HepG2 (cell line): ENCODE results near the gene ZNF264. TPM values are rescaled to one million over a fixed set of nuclear protein-coding genes. Genes with fewer than 3 reads are reported as not detected.
A peak's percentile ranks its signal among the peaks of the same experiment; 100 is the strongest.

Experiments
- AGO1 ChIP-seq: fragments of 200-400 bp; formaldehyde crosslinking; IDR thresholded peaks from 2 replicates; pipeline ENCODE4 v1.6.1; 2017; ENCODE audit warnings: mild to moderate bottlenecking, low read depth, low read length, moderate library complexity; ENCODE audit not compliant: poor library complexity, severe bottlenecking
- ATF4 ChIP-seq, 2 experiments: fragments of 450-650 bp in 1 of 2; sonication (generic) in 1 of 2; formaldehyde crosslinking; IDR thresholded peaks; 2 replicates each; pipeline versions ENCODE4 v1.5.0 to v1.8.0; 2020 to 2022; ENCODE audit warnings: mild to moderate bottlenecking in 1 of 2, missing genetic modification reagents in 1 of 2
- CREBL2 ChIP-seq: sonication (generic); formaldehyde crosslinking; IDR thresholded peaks from 2 replicates; pipeline ENCODE4 v1.8.1; 2023; ENCODE audit warnings: missing genetic modification reagents, mild to moderate bottlenecking, borderline replicate concordance
- HES4 ChIP-seq: sonication (generic); formaldehyde crosslinking; IDR thresholded peaks from 2 replicates; pipeline ENCODE4 v1.9.0; 2021; ENCODE audit warnings: mild to moderate bottlenecking, missing genetic modification reagents, borderline replicate concordance
- HIC2 ChIP-seq: sonication (generic); formaldehyde crosslinking; IDR thresholded peaks from 2 replicates; pipeline ENCODE4 v1.9.0; 2022; ENCODE audit warnings: low read depth, missing genetic modification reagents
- HOXA3 ChIP-seq: sonication (generic); formaldehyde crosslinking; IDR thresholded peaks from 2 replicates; pipeline ENCODE4 v1.5.0; 2020; ENCODE audit warnings: missing genetic modification reagents
- KAT8 ChIP-seq: IDR thresholded peaks from 2 replicates; pipeline ENCODE4 v1.6.1; 2016; ENCODE audit warnings: missing genetic modification reagents, missing compliant biosample characterization
- MAFK ChIP-seq, 2 experiments: IDR thresholded peaks in 1 of 2; conservative IDR thresholded peaks in 1 of 2; 2 replicates each; pipeline ENCODE4 v1.6.1; 2011; ENCODE audit warnings: improper control_type of control experiment in 2 of 2, low read length in 2 of 2
- MEIS2 ChIP-seq: sonication (generic); formaldehyde crosslinking; IDR thresholded peaks from 2 replicates; pipeline ENCODE4 v1.9.0; 2021; ENCODE audit warnings: mild to moderate bottlenecking, missing genetic modification reagents
- MTF2 ChIP-seq: sonication (generic); formaldehyde crosslinking; IDR thresholded peaks from 2 replicates; pipeline ENCODE4 v1.5.0; 2020; ENCODE audit warnings: missing genetic modification reagents, borderline replicate concordance
- MXI1 ChIP-seq: IDR thresholded peaks from 3 replicates; pipeline ENCODE4 v1.6.1; 2012; ENCODE audit warnings: low read depth, low read length, inconsistent platforms, borderline replicate concordance
- NFIC ChIP-seq: IDR thresholded peaks from 2 replicates; pipeline ENCODE4 v1.6.1; 2012; ENCODE audit warnings: mild to moderate bottlenecking, low read length, inconsistent platforms
- PPARG ChIP-seq: conservative IDR thresholded peaks from 2 replicates; pipeline ENCODE4 v1.6.1; 2016; ENCODE audit warnings: missing biosample characterization, missing genetic modification reagents
- PRDM15 ChIP-seq: sonication (generic); formaldehyde crosslinking; IDR thresholded peaks from 2 replicates; pipeline ENCODE4 v1.4.0; 2020; ENCODE audit warnings: missing genetic modification reagents
- SNAPC2 ChIP-seq: sonication (generic); formaldehyde crosslinking; IDR thresholded peaks from 2 replicates; pipeline ENCODE4 v1.8.1; 2022; ENCODE audit warnings: mild to moderate bottlenecking, missing genetic modification reagents
- SP2 ChIP-seq: sonication (generic); formaldehyde crosslinking; IDR thresholded peaks from 2 replicates; pipeline ENCODE4 v1.5.1; 2020; ENCODE audit warnings: mild to moderate bottlenecking, missing genetic modification reagents
- TBX2 ChIP-seq: sonication (generic); formaldehyde crosslinking; IDR thresholded peaks from 2 replicates; pipeline ENCODE4 v1.5.0; 2020; ENCODE audit warnings: missing genetic modification reagents, mild to moderate bottlenecking, borderline replicate concordance
- TSC22D2 ChIP-seq: sonication (generic); formaldehyde crosslinking; IDR thresholded peaks from 2 replicates; pipeline ENCODE4 v1.5.1; 2020; ENCODE audit warnings: missing genetic modification reagents, mild to moderate bottlenecking, borderline replicate concordance
- ZBTB8A ChIP-seq: sonication (generic); formaldehyde crosslinking; IDR thresholded peaks from 2 replicates; pipeline ENCODE4 v1.4.0; 2020; ENCODE audit warnings: mild to moderate bottlenecking, low read depth, missing genetic modification reagents, borderline replicate concordance
- ZEB1 ChIP-seq: IDR thresholded peaks from 2 replicates; pipeline ENCODE4 v1.6.1; 2012; ENCODE audit warnings: mild to moderate bottlenecking, low read depth, inconsistent platforms; ENCODE audit not compliant: insufficient replicate concordance
- ZNF710 ChIP-seq: sonication (generic); formaldehyde crosslinking; IDR thresholded peaks from 2 replicates; pipeline ENCODE4 v1.5.0; 2020; ENCODE audit warnings: mild to moderate bottlenecking, missing genetic modification reagents, borderline replicate concordance
- ZZZ3 ChIP-seq: sonication (generic); formaldehyde crosslinking; IDR thresholded peaks from 2 replicates; pipeline ENCODE4 v1.4.0; 2020; ENCODE audit warnings: missing genetic modification reagents, mild to moderate bottlenecking, borderline replicate concordance
- polyA plus RNA-seq, 8 experiments: library from polyadenylated mRNA; depleted of rRNA in 3 of 8; stranded (reverse) in 7 of 8; unstranded in 1 of 8; fragments of >200 nt; fragmentation: Illumina TruSeq in 4 of 8; extraction: Trizol in 4 of 8; gene quantifications; 2 replicates each; pipeline versions ENCODE4 v1.2.1 to v1.2.3, GENCODE V29; 2011 to 2016; ENCODE audit warnings: low read depth in 4 of 8, missing spikeins in 1 of 8, mixed read lengths in 1 of 8; ENCODE audit not compliant: insufficient read depth in 1 of 8
- total RNA-seq, 5 experiments: library from RNA; depleted of rRNA; stranded (reverse); fragments of >200 nt; fragmentation: Illumina TruSeq; extraction: Trizol; gene quantifications; 2 replicates each; pipeline ENCODE4 v1.2.3, GENCODE V29; 2016; ENCODE audit warnings: low read depth in 1 of 5

The ZNF264 gene
- total and polyA plus RNA-seq, 2 of the 13 experiments (the other 11 are each of a cell fraction or from before 2014, with no cell fraction given), result 3.5 to 17.6 TPM

GRCh38 chr19:57245959-57246358, 54.7 kb downstream of the ZNF264 start (continued):
- TF ChIP-seq TBX2 (CRISPR knock-in tag), result peak; percentile 50; the same call in 1 of the 2 replicates
- no peak for TF ChIP-seq SNAPC2 (CRISPR knock-in tag)
- TF ChIP-seq AGO1, result no peak
- TF ChIP-seq KAT8, result no peak
- TF ChIP-seq MTF2 (CRISPR knock-in tag), result no peak
- no peak for TF ChIP-seq NFIC
- no peak for TF ChIP-seq ZNF710 (CRISPR knock-in tag)
- TF ChIP-seq ATF4 (CRISPR knock-in tag; IDR thresholded peaks at IDR 0.05), result no peak
- no peak for TF ChIP-seq CREBL2 (CRISPR knock-in tag)
- no peak for TF ChIP-seq ZBTB8A (CRISPR knock-in tag)
- TF ChIP-seq HIC2 (CRISPR knock-in tag), result no peak
- no peak for TF ChIP-seq MEIS2 (CRISPR knock-in tag)
- no peak; the same call in 2 of the 3 replicates for TF ChIP-seq MXI1
- TF ChIP-seq SP2, result no peak
- TF ChIP-seq ZEB1, result no peak
- no peak for TF ChIP-seq HES4
- no peak for TF ChIP-seq PRDM15
- no peak for TF ChIP-seq MAFK (conservative IDR thresholded peaks at IDR 0.05 in 1 of 2, IDR thresholded peaks at IDR 0.05 in 1 of 2; ENCODE audit: low read length in 2 of 2)
- TF ChIP-seq TSC22D2 (CRISPR knock-in tag), result no peak
- TF ChIP-seq PPARG (CRISPR knock-in tag), result no peak
- TF ChIP-seq ZZZ3 (CRISPR knock-in tag), result no peak
- peak; percentile 55; the same call in 1 of the 2 replicates for TF ChIP-seq HOXA3 (CRISPR knock-in tag)
